KBM-7 (cell line): ENCODE results near the gene AP4B1.

Source experiments
- DNase-seq: peaks from one replicate; pipeline ENCODE4 v3.0.0-alpha.2; 2015
- in situ Hi-C: fragments of 300-500 bp; cut with MboI; formaldehyde crosslinking; loops from 2 replicates; pipeline ENCODE4 v1.14.3; 2020; ENCODE audit warnings: low sequenced_read_pairs, low pct_unique_long_range_greater_than_20kb, mixed read lengths

The AP4B1 gene

DNA sequence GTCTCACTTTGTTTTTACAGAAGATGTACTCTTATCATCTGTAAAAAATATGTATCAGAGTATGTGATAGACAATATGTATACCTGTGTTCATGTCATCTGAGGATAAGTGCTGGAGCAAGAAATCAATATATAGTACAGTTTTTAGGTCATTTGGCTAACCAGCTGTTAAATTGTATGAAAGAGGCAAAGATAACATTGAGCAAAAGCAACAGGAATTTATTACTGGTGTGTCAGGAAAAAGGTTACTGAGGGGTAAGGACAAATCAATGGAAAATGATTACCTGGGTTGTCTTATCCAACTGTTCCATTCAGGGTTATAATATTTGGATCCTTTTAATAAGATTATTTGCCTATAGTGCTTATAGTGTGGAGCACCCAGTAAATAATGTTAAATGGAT lies 29.4 kb upstream of the AP4B1 start:
- in situ Hi-C loops, result no loop called here
- no peak for DNase-seq

DNA sequence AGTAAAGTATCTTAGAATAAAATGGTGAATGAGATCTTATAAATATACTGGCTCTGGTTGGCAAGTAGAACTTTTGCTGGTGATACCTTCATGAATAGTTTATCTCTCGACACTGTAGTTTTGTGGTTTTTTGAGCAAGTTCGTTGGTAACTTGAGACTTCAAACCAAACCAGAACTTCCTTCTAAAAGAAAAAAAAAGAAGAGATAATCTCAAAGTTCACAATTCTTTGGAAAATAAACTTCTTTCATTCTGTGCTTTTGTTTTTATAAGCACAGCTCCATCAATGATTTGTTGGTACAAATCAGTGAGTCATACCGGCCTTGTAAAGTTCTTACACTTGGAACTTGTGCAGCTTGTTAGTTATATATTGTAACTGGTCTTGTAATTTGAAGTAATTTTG lies 26.9 kb upstream of the AP4B1 start:
- DNase-seq, result peak; percentile 80
- in situ Hi-C loops, result no loop called here

DNA sequence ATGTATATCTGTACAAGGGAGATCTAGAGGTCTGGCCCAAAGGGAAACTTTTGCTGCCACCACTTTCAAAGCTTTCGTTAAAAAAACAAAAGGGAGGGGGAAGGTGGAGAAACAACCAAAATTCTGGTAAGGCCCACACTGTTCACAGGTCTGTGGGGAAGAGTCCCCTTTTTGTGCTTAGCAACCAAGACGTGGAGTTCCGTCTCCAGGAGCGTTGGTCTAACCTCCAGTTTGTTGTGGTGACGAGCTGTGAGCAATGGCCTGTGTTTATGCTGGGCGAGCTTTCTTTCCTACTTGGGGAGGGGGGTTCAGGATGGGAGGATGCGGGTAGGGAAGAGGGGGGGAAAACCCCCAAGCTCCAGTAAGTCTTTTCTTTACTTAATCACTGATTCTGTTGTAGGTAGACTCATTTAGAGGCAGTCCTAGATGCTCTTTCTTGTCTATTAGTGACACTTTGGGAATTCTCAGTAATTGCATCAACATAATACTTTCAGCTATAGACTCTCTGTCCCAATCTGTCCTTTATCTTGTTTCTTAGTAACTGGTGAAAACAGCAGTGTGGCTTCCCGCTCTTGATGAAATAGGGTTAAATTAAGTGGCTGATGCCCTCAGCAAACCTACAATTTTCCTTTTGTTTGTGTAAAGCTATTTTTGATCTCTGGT lies 26.0 kb upstream of the AP4B1 start:
- peak; percentile 71 for DNase-seq
- in situ Hi-C loops, result no loop called here

DNA sequence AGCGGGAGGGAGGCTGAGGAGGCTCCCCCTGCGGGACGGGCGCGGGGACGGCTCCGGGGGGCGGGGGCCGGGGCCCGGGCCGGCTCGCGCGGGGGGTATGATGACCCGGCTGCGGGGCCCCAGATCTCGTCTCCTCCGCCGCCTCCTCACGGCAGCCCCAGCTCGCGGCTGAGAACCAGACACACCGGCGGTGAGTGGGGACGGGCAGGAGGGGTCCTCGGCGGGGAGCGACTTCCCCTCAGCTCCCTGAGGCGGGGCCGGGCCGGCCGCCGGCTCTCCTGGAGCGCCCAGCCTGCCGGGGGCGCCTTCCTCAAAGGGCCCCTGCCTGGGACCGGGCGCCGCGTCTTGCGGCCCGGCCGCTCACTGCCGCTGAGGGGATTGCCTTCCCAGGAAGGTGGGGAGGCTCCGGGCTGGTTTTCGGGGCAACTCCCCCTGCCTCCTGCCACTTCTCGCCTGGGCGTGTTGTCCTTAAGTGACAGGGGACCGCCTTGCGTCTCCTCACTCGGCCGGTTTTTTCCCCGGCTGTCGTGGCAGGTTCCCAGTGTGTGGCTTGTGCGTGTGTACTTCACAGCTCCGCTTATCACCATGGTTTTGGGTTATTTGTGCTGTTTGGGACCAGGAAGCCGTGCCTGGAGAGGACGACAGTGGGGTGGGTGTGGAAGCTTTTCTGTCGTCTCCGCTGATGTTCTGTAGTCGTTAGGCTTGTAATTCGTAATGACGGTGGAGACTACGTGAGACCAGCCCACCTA lies 25.3 kb upstream of the AP4B1 start:
- in situ Hi-C loops, result no loop called here
- peak; percentile 62 for DNase-seq

DNA sequence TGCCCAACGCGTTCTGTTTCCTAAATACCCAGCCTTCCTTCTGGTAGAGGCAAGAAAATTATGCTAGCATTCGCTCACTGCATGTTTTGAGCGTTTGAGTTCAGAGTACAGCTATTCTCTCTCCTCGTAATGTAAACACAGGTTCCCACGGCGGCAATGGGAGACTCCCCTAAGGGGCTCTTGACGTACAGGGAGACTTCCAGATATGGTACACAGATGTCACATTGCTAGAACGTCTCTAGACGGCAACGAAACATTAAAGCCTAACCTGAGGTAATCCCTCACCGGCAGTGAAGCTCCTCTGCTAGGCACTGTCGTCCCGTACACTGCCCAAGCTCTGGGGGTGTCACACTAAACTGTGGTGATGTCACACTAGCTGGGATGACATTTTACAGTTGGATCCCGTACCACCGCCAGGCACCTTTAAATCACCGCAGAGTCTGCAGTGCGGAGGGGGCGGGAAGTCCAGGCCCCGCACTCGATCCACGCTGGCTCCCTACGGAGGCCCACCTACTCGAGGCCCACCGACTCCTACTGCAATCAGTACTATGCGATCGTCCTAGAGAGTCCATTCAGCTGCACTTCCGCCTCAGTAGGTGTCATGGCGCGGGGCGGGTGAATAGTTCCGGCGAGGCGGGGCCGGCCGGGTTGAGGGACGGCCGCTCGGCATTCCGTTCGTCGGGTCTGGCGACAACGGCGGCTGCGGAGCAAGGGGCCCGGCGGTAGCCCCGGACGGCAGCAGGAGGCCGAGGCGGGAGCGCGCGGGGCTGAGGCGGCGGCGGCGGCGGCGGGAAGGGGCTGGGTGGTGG lies 24.5 kb upstream of the AP4B1 start, which contains the start of gene HIPK1:
Gene HIPK1 (plus strand): TSS at position 384 of the 809 bp plus-strand sequence.
- in situ Hi-C loops, result no loop called here
- peak; percentile 93 for DNase-seq

DNA sequence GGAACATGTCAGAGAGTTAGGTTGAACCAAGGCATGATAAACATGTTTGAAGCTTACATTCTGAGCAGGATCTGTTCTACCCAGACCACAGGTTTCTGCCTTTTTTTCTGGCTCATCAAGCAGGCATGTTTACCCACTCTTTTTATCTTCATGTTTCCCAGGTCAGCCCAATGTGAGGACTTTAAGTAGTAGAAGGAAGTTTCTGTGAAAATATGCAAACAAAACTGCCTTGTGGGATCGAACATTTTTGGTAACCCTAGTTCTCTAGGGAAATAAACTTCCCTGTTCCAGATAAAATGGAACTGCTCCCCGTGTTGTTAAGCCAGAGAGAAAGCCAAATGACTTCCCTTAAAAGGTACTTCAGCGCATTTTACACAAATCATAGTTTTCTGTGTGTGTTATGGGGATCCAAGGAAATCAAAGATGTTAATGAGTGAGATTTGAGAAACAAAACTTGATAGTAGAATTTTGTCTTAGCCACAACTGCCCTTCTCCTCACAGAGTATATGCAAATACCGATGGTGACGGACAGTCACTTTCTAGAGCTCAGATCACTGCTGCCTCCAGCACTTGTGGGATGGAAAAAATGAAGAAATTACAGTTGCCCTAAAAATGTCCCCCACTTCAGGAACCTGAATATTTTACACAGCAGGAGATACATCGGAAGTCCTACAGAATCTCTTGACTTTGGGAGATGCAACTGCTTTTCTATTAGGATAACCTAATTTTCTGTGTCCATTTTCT lies 23.8 kb upstream of the AP4B1 start:
- DNase-seq, result peak; percentile 44
- in situ Hi-C loops, result no loop called here

DNA sequence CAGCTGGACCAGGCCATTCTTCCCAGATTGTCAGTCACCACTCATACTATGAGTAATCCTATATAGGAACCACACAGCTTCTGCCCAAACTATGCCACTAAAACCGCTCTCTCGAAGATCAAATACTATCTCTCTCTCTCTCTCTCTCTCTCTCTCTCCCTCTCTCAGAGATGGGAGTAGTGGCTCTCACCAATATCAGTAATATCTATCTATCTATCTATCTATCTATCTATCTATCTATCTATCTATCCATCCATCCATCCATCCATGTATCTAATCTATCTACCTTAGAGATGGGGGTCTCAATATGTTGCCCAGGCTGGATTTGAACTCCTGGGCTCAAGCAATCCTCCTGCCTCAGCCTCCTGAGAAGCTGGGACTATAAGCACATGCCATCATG lies 19.9 kb upstream of the AP4B1 start:
- no peak for DNase-seq
- in situ Hi-C loops, result no loop called here

DNA sequence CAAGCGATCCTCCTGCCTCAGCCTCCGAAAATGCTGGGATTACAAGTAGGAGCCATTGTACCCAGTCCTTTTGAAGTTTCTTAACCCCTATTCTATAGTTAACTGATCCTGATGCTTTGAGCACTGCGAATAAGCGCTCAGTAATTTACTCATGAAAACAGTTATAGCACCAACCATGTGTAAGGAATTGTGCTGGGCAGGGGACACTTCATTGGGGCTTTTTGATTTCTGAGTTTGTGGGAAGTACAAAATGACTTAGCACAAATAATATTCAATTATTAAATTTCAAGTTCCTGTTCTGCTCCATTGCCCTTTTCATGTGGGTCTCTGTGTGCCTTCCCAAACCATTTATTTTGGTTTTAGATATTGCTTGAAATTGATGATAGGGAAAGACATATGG lies 18.4 kb upstream of the AP4B1 start:
- no peak for DNase-seq
- in situ Hi-C loops, result no loop called here

DNA sequence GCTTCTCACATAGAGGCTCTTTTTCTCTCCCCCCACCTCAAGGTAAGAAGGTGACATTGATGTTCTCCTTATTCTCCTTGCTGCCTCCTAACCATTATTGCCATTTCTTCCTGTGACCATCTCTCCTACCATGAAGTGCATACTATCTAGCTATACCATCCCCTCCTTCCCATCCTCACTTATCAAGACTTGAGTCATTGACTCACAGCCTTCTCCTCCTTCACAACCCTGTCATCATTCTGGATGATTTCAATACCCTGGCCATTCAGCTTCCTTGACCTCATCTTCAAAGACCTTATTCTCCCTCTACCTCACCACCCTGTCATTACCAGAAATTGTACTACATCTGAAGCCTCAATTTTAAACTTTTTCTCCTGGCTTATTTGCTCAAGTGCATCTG lies 13.6 kb upstream of the AP4B1 start:
- DNase-seq, result no peak
- in situ Hi-C loops, result no loop called here

DNA sequence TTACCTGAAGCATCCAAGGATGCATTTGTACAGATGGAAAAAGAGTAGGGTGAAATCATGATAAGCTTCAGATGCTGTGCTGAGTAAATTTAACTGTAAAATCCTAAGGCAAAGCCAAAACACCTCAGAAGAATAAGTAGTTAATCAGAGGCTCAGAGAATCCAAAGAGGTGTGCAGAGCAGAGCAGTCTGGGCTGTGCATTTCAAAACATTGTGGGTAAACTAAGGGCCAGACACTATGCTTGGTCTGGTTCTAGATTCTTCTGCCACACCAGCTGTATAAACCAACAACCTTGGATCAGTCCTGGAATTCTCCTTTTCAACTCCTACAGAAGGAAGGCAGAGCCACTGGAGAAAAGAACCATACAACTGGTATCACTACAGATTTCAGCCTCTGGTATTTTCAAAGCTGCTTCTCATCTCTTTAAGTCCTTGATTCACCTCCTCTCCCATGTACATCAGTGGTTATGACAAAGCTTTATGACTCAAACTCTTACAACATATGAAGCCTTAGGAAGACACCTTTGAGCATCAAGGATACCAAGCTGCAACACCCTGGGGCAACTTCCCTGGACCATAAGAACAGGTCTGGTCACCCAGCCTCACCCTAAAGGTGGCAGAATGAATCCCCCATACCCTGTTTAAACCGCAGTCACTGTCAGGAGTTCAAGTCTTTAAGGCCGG lies 12.9 kb upstream of the AP4B1 start:
- DNase-seq, result no peak
- in situ Hi-C loops, result no loop called here

DNA sequence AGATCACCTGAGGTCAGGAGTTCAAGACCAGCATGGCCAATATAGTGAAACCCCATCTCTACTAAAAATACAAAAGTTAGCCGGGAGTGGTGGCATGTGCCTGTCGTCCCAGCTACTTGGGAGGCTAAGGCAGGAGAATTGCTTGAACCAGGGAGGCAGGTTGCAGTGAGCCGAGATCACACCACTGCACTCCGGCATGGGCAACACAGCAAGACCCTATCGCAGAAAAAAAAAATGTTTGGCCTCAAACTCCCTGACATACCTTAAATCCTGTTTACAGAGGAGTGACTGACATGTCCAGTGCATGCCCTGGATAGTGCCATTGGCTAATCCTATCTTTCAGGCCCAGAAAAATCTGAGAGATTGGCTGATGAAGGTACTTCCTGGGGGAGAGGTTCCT lies 12.4 kb upstream of the AP4B1 start:
- in situ Hi-C loops, result no loop called here
- DNase-seq, result no peak

DNA sequence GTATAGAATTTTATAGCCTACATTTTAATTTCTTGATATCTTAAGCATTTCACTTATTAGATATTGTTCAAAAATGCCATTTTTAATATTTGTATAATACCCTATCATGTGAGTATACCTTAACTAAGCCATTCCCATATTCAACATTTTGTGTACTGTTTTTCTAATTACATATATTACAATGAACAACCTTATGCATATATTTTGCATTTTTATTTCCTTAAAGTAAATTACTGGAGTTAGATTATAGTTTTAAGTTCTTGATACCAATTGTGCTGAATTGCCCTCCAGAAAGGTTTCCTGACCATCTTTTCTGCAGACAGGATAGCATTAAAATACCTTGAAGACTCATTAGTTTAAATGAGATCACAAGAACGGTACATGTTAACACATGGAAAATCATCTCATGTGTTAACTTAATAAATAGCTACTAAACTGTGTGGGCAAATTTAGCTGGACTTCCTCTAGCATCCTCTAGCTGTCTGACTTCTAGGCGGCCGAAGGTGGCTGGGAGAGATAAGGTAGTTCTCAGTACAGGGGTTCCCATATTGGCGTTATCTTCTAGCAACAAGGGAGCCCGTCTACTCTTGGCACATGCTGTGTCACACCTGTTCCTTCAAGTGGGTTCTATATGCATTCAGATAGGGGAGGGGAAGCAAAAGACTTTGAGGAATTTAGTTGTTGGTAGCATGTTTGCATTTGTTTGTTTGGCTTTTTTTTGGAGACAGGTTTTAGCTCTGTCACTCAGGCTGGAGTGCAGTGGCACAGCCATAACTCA lies 9.5 kb upstream of the AP4B1 start:
- in situ Hi-C loops, result no loop called here
- DNase-seq, result no peak

DNA sequence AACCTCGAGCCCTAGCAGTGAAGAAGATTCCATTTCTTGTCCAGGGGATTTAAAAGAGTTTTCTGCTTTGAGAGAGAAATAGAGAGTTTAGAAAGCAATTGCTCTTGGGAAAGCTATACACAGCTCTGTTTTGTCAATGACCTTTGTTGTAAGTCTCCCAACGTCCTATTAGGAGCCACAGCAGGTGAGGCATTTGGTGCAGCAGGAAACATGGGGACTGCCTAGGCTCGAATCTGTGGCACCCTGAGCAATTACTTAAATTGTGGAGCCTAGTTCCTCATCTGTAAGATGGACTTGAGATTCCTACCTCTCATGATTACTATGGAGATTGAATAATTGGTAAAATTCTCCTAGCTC lies 8.7 kb upstream of the AP4B1 start:
- no peak for DNase-seq
- in situ Hi-C loops, result no loop called here

DNA sequence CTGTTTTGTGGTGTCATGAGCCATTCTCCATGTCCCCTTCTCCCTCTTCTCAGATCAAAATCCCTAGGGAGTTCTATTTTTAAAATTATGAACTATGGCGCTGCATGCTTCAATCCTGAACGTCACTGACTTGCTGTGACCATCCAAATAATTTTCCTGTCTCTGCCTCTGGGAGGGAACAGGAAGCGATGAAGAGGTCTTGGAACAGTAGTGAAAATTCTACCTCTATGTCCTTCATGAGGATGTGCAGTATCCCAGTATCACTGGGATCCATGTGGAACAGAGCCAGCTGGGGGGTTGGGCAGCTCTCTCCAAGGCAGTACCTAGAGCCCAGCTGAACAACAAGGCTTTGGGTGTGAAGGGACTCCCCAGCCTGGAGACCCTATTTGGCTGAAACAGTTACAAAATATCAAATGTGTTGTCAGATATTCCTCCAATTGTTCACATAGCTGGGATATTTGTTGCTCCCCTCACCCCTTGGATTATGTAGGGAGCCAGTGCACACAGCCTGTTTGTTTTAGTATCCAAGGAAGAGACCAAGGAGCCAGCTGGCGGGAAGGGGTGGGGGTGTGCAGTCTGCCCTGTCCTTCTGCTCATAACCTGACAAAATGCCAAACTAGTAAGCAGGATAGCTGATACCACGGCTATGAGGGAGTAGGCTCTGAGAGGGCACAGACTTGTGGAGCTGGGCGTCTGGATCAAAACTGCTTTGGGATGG lies 8.2 kb upstream of the AP4B1 start:
- no peak for DNase-seq

DNA sequence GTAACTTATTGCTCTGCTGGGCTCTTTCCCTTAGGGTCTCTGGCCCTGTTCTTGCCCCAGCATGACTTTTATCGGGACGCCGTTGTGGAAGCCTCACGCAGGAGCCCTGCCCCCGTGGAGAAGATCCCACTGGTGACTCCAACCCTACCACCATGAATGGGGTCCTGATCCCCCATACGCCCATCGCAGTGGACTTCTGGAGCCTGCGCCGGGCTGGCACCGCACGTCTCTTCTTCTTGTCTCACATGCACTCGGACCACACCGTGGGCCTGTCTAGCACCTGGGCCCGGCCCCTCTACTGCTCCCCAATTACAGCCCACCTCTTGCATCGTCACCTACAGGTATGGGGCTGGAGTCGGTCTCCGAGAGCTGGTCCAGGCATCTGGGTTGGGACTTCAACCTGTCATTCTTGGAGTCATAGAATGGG lies 849 bp upstream of the AP4B1 start:
- in situ Hi-C loops, result no loop called here
- no peak for DNase-seq

More for the DNA sequence above, 8.2 kb upstream of the AP4B1 start:
- in situ Hi-C loops, result no loop called here

DNA sequence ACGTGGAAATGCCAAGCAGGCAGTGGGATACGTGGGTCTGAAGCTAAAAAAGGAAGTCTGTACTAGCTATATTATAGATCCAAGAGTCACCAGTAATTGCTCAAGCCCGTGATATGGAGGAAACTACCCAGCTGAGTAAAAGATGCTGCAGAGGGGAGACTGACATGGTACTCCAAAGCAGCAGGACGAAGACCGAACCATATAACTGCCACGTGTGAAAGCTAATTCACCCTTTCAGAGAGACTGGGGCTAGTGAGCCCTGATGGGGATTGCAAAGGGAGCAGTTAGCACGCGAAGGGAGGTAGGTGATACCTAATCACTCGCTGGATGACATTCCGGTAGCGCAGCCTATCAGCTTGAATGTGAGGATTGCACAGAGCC lies 316 bp downstream of the AP4B1 start:
- DNase-seq, result no peak
- in situ Hi-C loops, result no loop called here

DNA sequence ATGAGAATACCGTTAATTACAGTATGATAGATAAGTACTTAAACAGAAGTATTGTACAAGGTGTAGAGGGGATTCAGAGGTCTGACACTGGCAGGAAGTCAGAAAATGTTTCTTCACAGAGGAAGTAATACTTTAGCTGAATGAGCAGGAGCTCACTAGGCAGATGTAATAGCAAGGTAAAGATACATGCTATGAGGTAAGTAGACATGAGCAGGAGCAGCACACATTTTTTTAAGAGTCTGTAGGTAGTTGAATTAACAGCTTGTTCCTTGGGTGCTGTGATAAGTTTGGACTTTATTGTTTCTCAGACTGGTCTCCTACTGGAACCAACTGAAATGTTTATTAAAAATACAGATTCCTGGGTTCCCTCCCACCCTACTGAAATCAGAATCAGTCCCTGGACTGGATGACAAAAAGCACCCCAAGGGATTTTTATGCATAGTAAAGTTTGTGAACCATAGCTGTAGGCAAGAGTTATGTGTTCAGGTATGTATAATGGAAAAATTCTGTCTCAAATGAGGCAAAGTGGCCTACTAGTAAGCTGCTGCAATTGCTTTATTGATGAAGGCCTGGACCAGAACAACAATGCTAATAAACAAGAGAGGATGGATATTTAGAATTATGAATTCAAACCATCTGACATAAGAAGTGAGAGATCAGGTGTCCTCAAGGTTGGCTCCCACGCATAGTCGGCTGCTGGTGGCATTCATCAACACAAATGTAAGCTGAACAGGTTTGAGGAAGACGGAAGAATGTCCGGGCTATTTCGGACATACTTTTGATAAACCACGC lies 902 bp downstream of the AP4B1 start:
- in situ Hi-C loops, result no loop called here
- DNase-seq, result peak; percentile 56
